RCC 7860 (cell line): ENCODE measurements around the gene NFKBIB.

Experiments used
- DNase-seq: peaks from one replicate; pipeline ENCODE4 v3.0.0-alpha.2; 2015; ENCODE audit warnings: low spot score
- FAIRE-seq: peaks from 2 replicates; lab custom pipeline; 2012; peaks lifted over from hg19 to GRCh38; lab: Jason Lieb, UNC

The NFKBIB gene

DNA sequence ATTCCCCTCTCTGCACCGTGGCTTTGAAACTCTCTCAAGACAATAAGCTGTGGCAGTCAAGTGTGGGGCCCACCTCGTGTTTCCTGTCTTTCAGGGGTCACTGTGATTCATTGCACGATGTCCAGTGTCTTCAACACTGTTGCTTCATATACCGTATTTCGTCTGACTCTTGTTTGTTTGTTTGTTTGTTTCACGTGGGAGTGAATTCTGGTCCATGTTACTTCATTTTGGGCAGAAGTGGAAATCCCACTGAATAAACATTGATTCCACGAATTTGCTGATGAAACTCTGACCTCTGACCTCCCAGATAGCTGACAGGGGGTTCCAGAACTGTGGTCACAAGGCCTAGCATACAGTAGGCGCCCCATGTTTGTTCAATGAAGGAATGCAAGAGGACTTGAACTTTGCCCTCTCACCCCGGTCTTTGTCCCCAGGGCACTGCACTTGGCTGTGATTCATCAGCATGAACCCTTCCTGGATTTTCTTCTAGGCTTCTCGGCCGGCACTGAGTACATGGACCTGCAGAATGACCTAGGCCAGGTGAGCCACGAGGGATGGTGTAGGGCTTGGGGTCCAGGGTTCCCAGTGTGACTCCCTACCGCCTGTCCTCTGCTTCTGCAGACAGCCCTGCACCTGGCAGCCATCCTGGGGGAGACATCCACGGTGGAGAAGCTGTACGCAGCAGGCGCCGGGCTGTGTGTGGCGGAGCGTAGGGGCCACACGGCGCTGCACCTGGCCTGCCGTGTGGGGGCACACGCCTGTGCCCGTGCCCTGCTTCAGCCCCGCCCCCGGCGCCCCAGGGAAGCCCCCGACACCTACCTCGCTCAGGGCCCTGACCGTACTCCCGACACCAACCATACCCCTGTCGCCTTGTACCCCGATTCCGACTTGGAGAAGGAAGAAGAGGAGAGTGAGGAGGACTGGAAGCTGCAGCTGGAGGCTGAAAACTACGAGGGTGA, 5.1 kb downstream of the NFKBIB start:
- DNase-seq (no peak), FAIRE-seq (no peak)

DNA sequence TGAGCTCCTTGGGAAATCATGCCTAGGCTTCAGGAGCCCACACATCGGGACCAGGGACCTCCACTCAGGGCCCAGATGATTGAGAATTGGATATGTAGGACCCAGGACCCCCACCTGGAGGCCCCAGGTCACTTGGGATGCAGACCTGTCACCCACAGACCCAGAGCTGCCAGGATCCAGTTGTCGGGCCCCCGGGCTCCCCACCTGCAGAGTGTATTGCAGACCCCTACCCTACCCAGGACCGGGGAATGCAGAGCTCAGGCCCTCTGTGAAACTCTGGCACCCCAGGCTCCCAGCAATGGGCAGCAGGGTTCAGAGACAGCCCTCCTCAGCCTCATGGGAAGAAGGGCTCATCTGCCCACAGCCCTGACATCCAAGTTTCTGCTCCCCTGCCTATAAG, 5.9 kb downstream of the NFKBIB start:
- no peak for DNase-seq
- FAIRE-seq: no peak

DNA sequence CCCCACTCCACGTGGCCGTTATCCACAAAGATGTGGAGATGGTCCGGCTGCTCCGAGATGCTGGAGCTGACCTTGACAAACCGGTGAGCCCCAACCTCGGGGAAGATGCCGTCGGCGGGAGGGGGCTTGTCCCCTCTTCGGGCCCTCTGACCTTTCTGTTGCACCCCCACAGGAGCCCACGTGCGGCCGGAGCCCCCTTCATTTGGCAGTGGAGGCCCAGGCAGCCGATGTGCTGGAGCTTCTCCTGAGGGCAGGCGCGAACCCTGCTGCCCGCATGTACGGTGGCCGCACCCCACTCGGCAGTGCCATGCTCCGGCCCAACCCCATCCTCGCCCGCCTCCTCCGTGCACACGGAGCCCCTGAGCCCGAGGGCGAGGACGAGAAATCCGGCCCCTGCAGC, 7.5 kb downstream of the NFKBIB start:
- FAIRE-seq: no peak

DNA sequence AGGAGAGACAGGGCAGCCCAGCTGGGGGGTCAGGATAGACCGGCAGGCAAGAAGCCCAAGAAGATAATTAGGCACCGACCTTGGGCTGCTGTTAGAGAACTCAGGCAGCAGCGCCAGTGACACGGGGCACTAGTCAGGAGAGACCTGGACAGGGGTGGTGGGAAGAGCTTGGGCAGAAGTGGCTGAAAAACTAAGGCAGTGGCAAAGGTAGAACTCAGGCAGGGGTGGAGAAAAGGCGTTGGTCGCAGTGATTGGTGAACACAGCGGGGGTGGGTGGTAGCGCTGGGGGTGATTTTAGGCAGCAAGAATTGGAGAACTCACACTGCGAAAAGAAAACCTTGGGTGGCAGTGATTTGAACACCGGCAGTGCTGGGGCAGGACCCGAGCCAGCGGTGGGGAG, 7.9 kb downstream of the NFKBIB start:
- no peak for FAIRE-seq
- no peak for DNase-seq

More for the DNA sequence above, 7.5 kb downstream of the NFKBIB start:
- DNase-seq: no peak

DNA sequence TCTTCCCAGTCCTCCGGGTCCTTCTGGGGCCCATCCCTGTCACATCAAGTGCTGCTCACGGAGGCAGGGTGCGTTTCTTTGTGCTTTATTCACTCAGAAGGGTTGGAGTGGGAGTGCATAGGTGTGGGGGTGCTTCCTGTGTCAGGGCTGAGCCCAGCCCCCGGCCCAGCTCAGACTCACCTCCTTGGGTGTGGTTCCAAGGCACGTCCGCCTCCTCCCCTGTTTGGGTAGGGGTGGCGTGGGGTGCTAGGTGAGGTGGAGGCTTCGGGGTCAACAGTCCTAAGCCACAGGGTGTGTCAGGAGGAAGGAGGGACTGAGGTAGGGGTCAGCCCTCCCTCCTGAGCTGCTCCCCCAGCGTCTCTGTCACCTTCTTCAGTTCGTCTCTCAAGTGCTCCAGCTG, 9.1 kb downstream of the NFKBIB start:
- no peak for FAIRE-seq

DNA sequence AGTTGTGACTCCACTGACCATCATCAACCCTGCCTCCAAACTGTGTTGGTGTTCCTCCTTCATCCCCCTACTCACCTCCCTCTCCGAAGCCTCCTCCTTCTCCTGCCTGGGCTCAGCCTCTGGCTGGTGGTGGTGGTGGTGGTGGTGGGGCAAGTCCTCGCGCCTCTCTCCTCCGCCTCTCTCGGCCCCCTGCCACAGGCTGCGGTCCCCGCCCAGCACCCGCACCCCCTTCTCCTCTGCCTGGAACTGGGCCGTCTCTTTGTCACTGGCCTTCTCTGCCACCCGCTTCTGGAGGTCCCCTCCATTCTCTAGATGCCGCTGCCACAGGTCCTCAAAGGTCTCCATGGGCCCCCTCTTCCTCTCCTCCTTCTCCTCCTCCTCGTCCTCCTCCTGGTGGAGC, 10.7 kb downstream of the NFKBIB start:
- no peak for FAIRE-seq

More for the DNA sequence above, 9.1 kb downstream of the NFKBIB start:
- no peak for DNase-seq

DNA sequence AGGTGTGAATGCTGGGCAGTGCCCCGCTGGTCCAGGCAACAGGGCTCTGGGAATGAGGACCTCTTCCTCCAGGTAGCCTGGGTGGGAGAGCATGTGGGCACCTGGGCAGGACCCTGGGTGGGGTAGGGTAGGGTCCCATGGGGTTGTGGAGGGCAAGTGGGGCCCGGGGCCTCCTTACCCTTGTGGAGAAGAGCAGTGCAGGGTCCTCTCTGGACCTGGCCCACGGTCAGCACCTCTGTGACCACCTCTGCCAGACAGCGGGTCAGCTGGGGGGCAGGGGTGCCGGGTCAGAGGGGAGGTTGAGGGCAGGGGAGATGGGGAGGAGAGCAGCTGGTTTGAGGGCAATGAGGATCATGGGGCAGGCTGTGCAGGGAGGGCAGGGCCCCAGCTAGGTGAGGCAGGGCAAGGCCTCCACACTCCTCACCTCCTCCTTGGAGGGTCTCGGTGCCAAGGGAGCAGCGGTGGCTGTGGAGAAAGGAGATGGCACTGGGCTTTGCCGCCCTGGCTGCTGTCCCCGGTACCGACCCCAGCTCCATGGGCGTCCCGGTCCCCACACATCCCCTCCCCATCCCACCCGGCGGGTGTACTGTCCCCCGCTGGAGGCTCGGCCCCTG, 11.7 kb downstream of the NFKBIB start:
- no peak for FAIRE-seq

More for the DNA sequence above, 10.7 kb downstream of the NFKBIB start:
- DNase-seq: no peak

DNA sequence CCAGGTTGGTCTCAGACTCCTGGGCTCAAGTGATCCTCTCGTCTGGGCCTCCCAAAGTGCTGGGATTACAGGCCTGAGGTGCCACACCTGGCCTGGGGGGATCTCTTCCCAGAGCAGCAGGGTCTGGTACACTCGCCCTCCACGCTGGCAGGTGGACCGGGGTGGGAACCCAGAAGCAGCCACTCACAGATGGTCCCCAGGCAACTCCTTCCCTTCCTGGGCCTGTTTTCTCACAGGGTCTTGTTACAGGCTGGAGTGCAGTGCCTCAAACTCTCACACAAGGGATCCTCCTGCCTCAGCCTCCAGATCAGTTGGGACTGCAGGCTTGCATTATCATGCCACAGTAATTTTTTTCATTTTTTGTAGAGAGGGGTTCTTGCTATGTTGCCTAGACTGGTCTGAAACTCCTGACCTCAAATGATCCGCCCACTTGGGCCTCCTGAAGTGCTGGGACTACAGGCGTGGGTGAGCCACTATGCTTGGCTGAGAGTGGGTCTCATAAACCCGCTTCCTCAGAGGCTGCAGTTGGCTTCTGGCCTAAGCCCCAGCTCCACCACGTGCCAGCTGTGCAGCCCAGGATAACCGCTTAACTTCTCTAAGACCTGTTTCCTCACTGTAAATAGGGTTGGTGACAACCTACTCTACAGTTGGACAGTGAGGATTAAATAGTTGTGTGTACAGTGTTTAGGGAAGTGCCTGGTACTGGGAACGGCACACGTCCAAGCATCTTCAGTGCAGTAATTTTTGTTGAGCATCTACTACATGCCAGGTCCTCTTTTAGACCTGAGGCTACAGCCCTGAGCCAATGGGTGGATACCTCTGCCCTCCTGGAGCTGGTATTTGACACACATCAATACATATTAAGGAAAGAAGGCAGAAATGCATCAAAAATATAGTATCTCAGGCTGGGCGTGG, 13.1 kb downstream of the NFKBIB start:
- DNase-seq (no peak), FAIRE-seq (no peak)

More for the DNA sequence above, 11.7 kb downstream of the NFKBIB start:
- DNase-seq: no peak

DNA sequence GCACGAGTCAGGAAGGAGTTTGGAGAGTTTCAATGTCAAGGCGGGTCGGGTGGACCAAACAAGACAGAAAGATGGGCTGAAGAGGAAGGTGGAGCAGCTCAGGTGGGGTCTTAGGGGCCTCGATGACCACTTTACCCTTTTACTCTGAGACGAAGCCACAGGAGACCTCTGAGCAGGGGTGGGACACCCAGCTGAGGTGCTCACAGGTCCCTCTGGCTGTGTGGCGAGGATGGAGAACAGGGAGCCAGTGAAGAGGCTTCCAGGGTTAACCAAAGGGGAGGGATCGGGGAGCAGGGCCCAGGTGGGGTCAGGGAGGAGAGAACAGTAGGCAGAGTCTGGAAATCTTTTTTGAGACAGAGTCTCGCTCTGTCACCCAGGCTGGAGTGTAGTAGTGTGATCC, 14.2 kb downstream of the NFKBIB start:
- no peak for FAIRE-seq
- no peak for DNase-seq

DNA sequence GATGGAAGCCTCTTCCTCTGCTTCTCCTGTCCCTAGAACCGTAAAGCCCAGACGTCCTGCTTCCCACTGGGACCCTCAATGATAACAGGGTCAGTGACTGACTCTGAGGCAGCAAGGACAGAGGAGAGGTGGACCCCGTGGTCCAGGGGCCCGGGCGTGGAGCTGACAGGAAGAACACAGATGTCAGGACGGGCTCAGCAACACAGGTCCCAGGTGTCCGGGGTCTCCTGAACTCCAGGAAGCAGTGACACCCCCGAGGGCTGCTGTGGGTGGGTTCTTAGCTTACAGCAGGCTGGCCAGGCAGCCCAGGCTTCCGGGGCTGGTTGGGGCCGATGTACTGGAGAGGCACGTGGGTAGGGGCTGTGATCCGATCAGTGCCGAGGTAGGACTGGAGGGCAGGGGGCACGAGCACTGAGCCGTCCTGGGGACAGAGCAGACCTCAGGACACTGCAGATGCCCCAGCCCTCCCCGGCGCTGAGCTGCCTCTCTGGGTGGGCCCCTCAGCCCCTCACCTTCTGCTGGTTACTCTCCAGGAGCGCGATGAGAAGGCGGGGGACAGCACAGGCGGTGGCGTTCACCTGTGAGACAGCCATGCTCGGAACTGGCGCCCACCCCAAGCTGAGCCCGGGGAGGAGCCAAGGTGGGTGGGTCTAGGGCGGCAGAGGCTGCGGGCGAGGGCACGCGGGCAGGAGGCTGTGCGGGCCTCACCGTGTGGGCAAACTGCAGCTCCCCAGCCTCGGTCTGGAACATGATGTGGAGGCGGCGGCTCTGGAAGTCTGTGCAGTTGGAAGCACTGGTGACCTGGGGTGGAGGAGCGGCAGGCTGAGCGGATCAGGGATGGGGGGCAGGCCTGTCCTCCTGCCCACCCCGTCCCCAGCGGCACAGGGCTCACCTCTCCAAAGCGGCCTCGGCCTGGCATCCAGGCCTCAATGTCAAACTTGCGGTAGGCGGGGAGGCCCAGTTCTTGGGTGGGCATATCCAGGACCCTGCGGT, 15.9 kb downstream of the NFKBIB start:
- FAIRE-seq (no peak), DNase-seq (no peak)

DNA sequence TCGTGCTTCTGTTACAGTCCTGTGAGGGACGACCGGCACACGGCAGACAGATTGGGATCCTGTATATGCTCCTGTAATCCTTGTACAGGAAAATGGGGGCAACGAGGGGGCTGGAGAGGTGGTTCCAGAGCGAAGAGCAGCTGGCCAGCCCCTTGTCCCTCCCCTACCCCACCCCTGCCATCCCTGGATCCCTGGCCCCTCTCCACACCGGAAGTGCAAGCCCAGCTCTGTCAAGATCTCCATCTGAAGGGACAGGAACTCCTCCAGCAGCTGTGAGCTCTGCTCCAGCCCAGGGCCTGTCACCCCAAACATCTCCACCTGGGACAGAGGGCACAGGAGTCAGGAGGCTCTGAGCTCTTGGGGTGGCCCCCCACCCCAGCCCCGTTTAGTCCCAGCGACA, 17.7 kb downstream of the NFKBIB start:
- FAIRE-seq: no peak
- DNase-seq: no peak

DNA sequence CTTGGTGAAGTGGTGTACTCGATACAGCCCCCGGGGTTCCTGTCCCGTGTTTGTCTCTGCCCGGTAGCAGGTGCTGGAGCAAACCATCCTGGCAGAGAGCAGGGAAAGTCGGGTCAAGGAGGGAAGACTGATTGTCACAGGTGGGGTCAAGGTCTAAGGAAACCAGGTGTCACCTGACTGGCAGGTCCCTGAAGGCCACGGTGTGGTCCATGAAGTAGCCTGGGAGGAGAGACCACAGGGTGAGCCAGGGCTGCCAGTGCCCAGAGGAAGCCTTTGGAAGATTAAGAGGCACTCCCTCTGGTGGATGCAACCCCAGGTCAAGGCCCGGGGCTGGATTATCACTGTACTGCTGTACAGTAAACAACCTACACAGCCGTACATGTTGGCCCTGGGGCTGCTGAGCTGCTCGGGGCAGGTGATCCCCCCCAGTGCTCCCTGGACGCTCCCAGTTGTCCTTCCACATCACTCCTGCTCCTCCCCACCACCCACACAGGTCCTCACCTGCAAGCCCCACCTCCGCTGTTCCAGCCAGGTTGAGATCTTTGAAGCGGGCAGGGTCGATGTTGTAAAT, 18.2 kb downstream of the NFKBIB start:
- FAIRE-seq (no peak), DNase-seq (peak; percentile 4)

DNA sequence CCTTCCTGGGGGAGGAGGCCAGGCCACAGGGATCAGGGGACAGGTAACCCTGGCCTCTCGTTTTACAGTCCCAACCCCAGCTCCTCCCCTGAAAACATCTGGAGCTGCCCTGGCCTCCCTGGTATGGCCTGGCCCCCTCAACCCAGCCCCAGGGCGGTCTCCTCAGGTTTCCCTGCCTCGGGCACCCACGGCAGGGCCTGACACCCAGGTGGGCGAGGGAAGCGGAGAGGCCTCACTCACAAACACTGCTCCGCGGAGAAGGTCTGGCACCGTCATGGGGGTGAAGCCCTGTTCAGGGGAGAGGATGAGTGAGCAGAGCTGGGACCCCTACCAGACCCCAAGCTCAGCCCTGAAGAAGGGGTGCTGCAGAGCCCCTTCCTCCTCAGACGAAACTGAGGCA, 18.8 kb downstream of the NFKBIB start:
- DNase-seq (no peak), FAIRE-seq (no peak)

DNA sequence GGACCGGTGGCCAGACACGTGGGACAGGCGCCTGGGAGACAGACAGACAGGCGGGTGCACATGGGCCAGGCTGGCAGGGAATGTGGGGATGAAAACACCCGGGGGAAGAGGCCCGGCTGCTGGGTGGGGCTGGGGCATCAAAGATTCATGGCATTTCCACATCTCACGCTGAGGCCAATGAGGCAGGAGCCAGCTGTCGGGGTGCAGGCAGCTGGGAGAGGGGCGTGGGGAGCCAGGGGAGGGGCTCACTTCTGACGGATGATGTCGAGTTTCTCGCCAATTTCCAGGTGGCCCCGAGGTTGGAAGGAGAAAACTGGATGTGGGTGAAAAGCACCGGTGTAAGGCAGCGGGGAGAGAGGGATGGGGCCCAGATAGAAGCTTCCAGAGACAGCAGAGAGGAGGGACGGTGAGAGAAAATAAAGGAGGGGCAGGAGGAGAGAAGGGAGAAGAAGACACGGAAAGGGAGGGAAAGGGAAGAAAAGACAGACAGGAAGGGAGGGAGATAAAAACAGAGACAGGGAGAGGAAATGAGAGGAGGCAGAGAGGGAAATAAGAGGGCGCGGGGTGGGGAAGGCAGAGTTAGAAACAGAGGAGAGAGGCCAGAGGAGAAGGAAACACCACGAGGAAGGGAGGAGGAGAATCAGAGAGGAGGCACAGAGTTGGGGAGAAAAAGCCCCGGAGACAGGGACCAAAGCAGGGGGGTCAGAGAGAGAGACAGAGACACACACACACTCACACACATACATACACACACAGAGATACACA, 20.2 kb downstream of the NFKBIB start:
- FAIRE-seq: no peak
- DNase-seq: no peak

DNA sequence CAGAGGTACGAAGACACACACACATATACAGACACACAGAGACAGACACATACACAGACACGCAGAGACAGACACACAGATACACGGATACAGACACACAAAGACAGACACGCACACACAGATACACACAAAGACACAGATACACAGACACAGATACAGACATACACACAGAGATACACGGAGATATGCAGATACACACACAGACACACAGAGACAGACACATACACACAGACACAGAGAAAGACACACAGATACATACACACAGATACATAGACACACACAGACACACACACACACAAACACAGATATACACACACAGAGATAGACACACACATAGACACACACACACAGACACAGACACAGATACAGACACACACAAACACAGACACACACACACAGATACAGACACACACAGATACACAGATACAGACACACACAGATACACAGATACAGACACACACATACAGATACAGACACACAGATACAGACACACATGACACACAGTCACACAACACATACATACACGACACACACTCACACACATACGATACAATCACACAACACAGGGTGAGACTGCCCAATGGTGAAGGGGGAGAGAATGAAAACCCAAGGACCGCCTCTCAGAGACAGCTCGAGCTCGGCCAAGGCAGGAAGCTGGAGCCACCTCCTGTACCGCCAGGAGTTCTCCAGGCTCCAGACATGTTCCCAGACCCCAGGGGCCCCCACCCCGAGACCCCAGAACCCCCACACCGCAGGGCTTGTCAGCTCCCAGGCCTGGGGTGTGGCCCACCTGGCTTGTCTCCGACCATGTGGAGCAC, 21.0 kb downstream of the NFKBIB start:
- FAIRE-seq: no peak

DNA sequence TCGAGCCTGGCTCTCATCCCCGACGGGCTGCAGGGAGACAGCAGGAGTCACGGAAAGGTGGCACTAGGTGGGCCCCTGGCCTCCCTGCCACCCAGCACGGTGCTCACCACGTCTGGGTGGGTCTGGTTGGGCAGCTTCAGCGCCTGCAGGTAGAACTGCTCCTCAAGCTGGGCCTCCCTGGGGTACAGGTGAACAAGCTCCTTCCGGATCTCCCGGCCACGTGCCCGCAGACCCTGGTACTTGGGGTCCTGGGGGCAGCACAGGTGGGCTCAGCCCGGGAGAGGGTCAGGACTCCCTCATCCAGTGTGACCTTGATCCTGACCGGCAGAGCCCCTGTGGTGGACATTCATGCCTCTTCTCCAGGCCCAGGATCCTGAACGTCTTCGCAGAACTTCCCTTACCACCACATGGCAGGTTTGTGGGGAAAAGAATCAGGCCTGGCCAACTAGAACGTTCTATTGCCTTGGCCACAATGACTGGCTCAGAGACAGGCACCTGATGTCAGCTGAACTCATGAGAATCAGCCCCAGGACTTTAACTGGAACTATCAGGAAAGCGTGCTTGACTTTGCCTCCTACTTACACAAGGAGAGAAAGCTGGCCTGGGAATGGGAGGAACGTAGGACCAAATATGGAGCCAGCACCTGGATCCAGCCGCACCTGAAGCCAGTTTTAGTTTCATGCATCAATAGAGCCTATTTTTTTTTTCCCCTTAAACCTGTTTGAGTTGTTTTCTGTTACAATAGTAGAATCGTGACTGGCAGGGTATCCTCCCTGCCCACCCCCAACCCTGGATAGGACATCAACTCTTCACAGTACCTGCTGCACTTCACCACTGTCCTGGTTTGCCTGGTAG, 21.9 kb downstream of the NFKBIB start:
- DNase-seq (no peak), FAIRE-seq (no peak)

More for the DNA sequence above, 21.0 kb downstream of the NFKBIB start:
- no peak for DNase-seq

DNA sequence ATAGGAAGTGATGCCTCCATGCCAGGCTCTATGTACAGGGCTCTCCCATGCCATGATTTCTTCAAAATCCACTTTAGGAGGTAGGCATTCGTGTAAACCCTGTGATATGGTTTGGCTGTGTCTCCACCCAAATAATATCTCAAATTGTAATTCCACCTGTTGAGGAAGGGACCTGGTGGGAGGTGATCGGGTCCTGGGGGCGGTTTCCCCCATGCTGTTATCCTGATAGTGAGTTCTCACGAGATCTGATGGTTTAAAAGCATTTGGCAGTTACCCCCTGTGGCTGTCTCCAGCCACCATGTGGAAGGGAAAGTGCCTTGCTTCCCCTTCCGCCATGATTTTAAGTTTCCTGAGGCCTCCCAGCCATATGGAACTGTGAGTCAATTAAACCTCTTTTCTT, 22.7 kb downstream of the NFKBIB start:
- no peak for FAIRE-seq
- no peak for DNase-seq
